BJ (cell line): ENCODE measurements around the gene PDE10A. TPM values are rescaled to one million over a fixed set of nuclear protein-coding genes. Genes with fewer than 3 reads are reported as not detected.

ENCODE experiments used
- CTCF ChIA-PET: fragments of 350-600 bp; formaldehyde crosslinking; extraction: SDS; loops from one replicate; lab custom pipeline; 2021; ENCODE audit warnings: antibody characterized with exemption, inconsistent platforms; lab: Yijun Ruan, JAX
- POLR2A ChIA-PET: fragments of 300-600 bp; sonication (Branson Sonifier 250); formaldehyde crosslinking; extraction: SDS; loops from one replicate; lab custom pipeline; 2021; ENCODE audit warnings: antibody characterized with exemption; lab: Charles Lee
- DNase-seq: peaks from one replicate; pipeline ENCODE4 v3.0.0-alpha.2; 2011; ENCODE audit warnings: low read depth
- H3K27me3 ChIP-seq: 2 replicates; pipeline ENCODE4 v1.6.0; 2011; ENCODE audit warnings: low read length; ENCODE audit not compliant: control insufficient read depth, insufficient read depth
- H3K36me3 ChIP-seq: 2 replicates; pipeline ENCODE4 v1.5.1; 2011; ENCODE audit warnings: low read length; ENCODE audit not compliant: control insufficient read depth, insufficient read depth
- H3K4me3 ChIP-seq: 2 replicates; pipeline ENCODE4 v1.5.1; 2011; ENCODE audit warnings: low read depth, mild to moderate bottlenecking, control low read depth, low read length
- CTCF ChIP-seq: IDR thresholded peaks from 2 replicates; pipeline ENCODE4 v1.5.1; 2011; ENCODE audit warnings: low read depth, mild to moderate bottlenecking, control low read depth, inconsistent platforms, low read length, moderate library complexity; ENCODE audit not compliant: insufficient read depth
- polyA plus RNA-seq: library from polyadenylated mRNA; depleted of rRNA; stranded (reverse); fragments of >200 nt; gene quantifications from 2 replicates; pipeline ENCODE4 v1.2.3, GENCODE V29; 2011

The PDE10A gene
- polyA plus RNA-seq, 1 experiment, result 0.36 TPM

DNA sequence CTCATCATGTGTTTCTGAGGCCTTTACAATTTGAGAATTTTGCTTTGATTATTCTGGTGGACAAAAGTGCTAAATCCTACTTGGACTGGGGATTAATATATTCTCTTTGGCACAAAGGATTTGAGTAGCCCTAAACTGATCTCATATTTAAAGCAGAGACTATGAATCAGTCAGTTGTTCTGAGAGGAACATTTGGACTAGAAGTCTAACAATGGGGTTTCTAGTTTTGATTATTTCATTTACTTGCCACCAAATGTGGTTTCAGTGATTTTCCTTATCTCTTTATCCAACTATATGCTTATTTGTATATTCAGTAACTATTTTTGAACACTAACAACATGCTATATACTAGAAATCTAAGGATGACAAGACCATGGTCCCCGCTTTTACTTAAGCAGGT lies 81.4 kb downstream of the PDE10A start:
- ChIA-PET CTCF (no interaction called here), POLR2A (no interaction called here)
- Histone ChIP-seq H3K4me3 (no peak overlapping the region), H3K36me3 (no peaks in the 10 kb centered on the region), H3K27me3 (no peaks in the 10 kb centered on the region)
- DNase-seq, result no peak
- TF ChIP-seq CTCF, result no peak

- no peak overlapping the region for H3K4me3 ChIP-seq
- TF ChIP-seq CTCF, result no peak
- POLR2A ChIA-PET, result no interaction called here
- CTCF ChIA-PET, result no interaction called here
- no peaks in the 10 kb centered on the region for H3K27me3 ChIP-seq
- no peaks in the 10 kb centered on the region for H3K36me3 ChIP-seq
- DNase-seq, result no peak
These were observed 82.9 kb downstream of the PDE10A start for GRCh38 chr6:165580136-165580535.

- DNase-seq, result no peak
- H3K36me3 ChIP-seq, result no peaks in the 10 kb centered on the region
- ChIA-PET POLR2A (no interaction called here), CTCF (interaction anchor here (0.6 kb wide), 1 partner anchor 19 kb away, joined by 3 read pairs; no protein-coding TSS in a partner anchor)
- H3K4me3 ChIP-seq, result no peak overlapping the region
- no peaks in the 10 kb centered on the region for H3K27me3 ChIP-seq
- TF ChIP-seq CTCF, result no peak
These were observed 83.9 kb downstream of the PDE10A start for GRCh38 chr6:165579151-165579550.

- ChIA-PET POLR2A (no interaction called here), CTCF (no interaction called here)
- no peaks in the 10 kb centered on the region for H3K27me3 ChIP-seq
- no peak for TF ChIP-seq CTCF
- DNase-seq, result no peak
- H3K4me3 ChIP-seq, result no peak overlapping the region
- no peaks in the 10 kb centered on the region for H3K36me3 ChIP-seq
These were observed 85.5 kb downstream of the PDE10A start for GRCh38 chr6:165577556-165577955.

DNA sequence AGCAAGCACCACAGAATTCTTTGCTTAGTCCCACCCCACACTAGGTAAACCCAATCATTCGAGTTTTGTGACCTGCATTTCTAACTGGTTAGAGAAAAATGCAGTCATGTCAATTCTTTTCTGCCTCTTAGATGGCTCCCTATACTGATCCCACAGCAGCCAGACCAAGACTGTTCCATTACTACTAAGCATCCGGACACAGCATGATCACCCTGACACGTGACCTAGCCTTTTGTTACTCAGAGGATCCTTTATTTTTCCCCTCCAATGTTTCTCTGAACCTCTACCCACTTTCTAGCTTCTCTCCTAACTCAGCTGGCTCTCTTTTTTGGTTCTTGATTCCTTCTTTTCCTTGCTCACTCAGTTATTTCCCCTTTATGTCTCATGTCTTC lies 87.9 kb downstream of the PDE10A start:
- no peak for TF ChIP-seq CTCF
- H3K4me3 ChIP-seq, result no peak overlapping the region
- ChIA-PET POLR2A (no interaction called here), CTCF (no interaction called here)
- H3K36me3 ChIP-seq, result no peaks in the 10 kb centered on the region
- H3K27me3 ChIP-seq, result no peaks in the 10 kb centered on the region
- no peak for DNase-seq
